Neural progenitor cell (in vitro differentiated cells): ENCODE data around the gene SIRPB1. TPM values are rescaled to one million over a fixed set of nuclear protein-coding genes. Genes with fewer than 3 reads are reported as not detected.
"Not testable (repeated sequence)": the region's sequence is repeated elsewhere in the genome, so short reads cannot be mapped to it uniquely, and the experiment has no call there.

ENCODE experiments used
- DNase-seq: peaks from one replicate; pipeline ENCODE4 v3.0.0-alpha.2; 2016; ENCODE audit warnings: low spot score
- H2AFZ ChIP-seq: fragments of 200-600 bp; sonication (generic); replicated peaks from 2 replicates; pipeline ENCODE4 v1.6.1; 2016; ENCODE audit warnings: antibody characterized with exemption
- H3F3A ChIP-seq: fragments of 200-600 bp; sonication (generic); 2 replicates; pipeline ENCODE4 v1.6.1; 2016; ENCODE audit warnings: antibody characterized with exemption, low read depth
- H3K27ac ChIP-seq: fragments of 200-600 bp; sonication (generic); 2 replicates; pipeline ENCODE4 v1.5.1; 2016; ENCODE audit warnings: mild to moderate bottlenecking
- H3K27me3 ChIP-seq: fragments of 200-600 bp; sonication (generic); 2 replicates; pipeline ENCODE4 v1.6.1; 2016; ENCODE audit warnings: mild to moderate bottlenecking, moderate library complexity
- H3K36me3 ChIP-seq: fragments of 200-600 bp; sonication (generic); 2 replicates; pipeline ENCODE4 v1.5.1; 2016
- H3K4me1 ChIP-seq: fragments of 200-600 bp; sonication (generic); 2 replicates; pipeline ENCODE4 v1.6.1; 2016; ENCODE audit warnings: mixed run types
- H3K4me2 ChIP-seq: fragments of 200-600 bp; sonication (generic); 2 replicates; pipeline ENCODE4 v1.6.1; 2016
- H3K4me3 ChIP-seq: fragments of 200-600 bp; sonication (generic); 2 replicates; pipeline ENCODE4 v1.5.1; 2016
- H3K79me2 ChIP-seq: fragments of 200-600 bp; sonication (generic); 2 replicates; pipeline ENCODE4 v1.6.1; 2016; ENCODE audit warnings: low read depth
- H3K9ac ChIP-seq: fragments of 200-600 bp; sonication (generic); 2 replicates; pipeline ENCODE4 v1.6.1; 2016
- H3K9me3 ChIP-seq: fragments of 200-600 bp; sonication (generic); 2 replicates; pipeline ENCODE4 v1.5.1; 2016; ENCODE audit warnings: low read depth
- H4K20me1 ChIP-seq: fragments of 200-600 bp; sonication (generic); 2 replicates; pipeline ENCODE4 v1.6.1; 2016; ENCODE audit warnings: low read depth
- H3K27ac Mint-ChIP-seq: 3 replicates; pipeline ENCODE4 v1.8.0; 2021; ENCODE audit warnings: mixed read lengths
- H3K27me3 Mint-ChIP-seq: 2 replicates; pipeline ENCODE4 v1.8.0; 2022; ENCODE audit warnings: low read depth, mild to moderate bottlenecking, inconsistent platforms, moderate library complexity, mixed read lengths; ENCODE audit not compliant: insufficient read depth
- H3K36me3 Mint-ChIP-seq: 3 replicates; pipeline ENCODE4 v1.8.0; 2021; ENCODE audit warnings: mixed read lengths
- H3K4me1 Mint-ChIP-seq: 3 replicates; pipeline ENCODE4 v1.8.0; 2021; ENCODE audit warnings: mixed read lengths
- H3K4me3 Mint-ChIP-seq: 3 replicates; pipeline ENCODE4 v1.8.0; 2021; ENCODE audit warnings: mild to moderate bottlenecking, moderate library complexity, mixed read lengths
- H3K9me3 Mint-ChIP-seq: 3 replicates; pipeline ENCODE4 v1.8.0; 2020; ENCODE audit warnings: mixed read lengths
- CTCF ChIP-seq: fragments of 200-600 bp; sonication (generic); IDR thresholded peaks from 2 replicates; pipeline ENCODE4 v1.5.1; 2017; ENCODE audit warnings: antibody characterized with exemption, mild to moderate bottlenecking
- EZH2 ChIP-seq: fragments of 200-600 bp; sonication (generic); IDR thresholded peaks from 2 replicates; pipeline ENCODE4 v1.6.1; 2017; ENCODE audit warnings: antibody characterized with exemption, mild to moderate bottlenecking, moderate library complexity
- EZH2phosphoT487 ChIP-seq: fragments of 200-600 bp; sonication (generic); IDR thresholded peaks from 2 replicates; pipeline ENCODE4 v1.6.1; 2017; ENCODE audit warnings: antibody characterized with exemption
- total RNA-seq: library from RNA; depleted of rRNA; stranded (reverse); fragments of >200 nt; gene quantifications from 2 replicates; pipeline ENCODE4 v1.2.3, GENCODE V29; 2015; ENCODE audit warnings: low replicate concordance

The SIRPB1 gene
- total RNA-seq, 1 donor from 2014 or later, result not detected

- no peak overlapping the region for H3K9ac ChIP-seq
- peaks cover 6% of the 10 kb centered on the region for H3K9me3 Mint-ChIP-seq
- H3K4me1 ChIP-seq, result no peaks in the 10 kb centered on the region
- no peak overlapping the region for H3K4me3 ChIP-seq
- H3K4me3 Mint-ChIP-seq, result no peak overlapping the region
- H3K27me3 ChIP-seq, result peaks cover 5% of the 10 kb centered on the region
- H2AFZ ChIP-seq, result no peak overlapping the region
- TF ChIP-seq EZH2, result no peak
- TF ChIP-seq CTCF, result no peak
- no peak for TF ChIP-seq EZH2phosphoT487
- no peaks in the 10 kb centered on the region for H3K9me3 ChIP-seq
- no peak overlapping the region for H3K27ac Mint-ChIP-seq
- no peak for DNase-seq
- no peak overlapping the region for H3K4me2 ChIP-seq
- no peaks in the 10 kb centered on the region for H3F3A ChIP-seq
- H3K79me2 ChIP-seq, result no peaks in the 10 kb centered on the region
- H3K36me3 Mint-ChIP-seq, result no peaks in the 10 kb centered on the region
- no peaks in the 10 kb centered on the region for H3K36me3 ChIP-seq
- no peak overlapping the region for H3K27ac ChIP-seq
- H3K4me1 Mint-ChIP-seq, result peaks cover 3% of the 10 kb centered on the region
- H3K27me3 Mint-ChIP-seq, result peaks cover 3% of the 10 kb centered on the region
- no peaks in the 10 kb centered on the region for H4K20me1 ChIP-seq
Measured at GRCh38 chr20:1618479-1618878, 1.3 kb downstream of the SIRPB1 start.

GRCh38 chr20:1616858-1617434, 2.9 kb downstream of the SIRPB1 start:
- peaks cover 5% of the 10 kb centered on the region for H3K27me3 ChIP-seq
- H3K36me3 ChIP-seq, result no peaks in the 10 kb centered on the region
- no peaks in the 10 kb centered on the region for H3K27me3 Mint-ChIP-seq

GRCh38 chr20:1610404-1610803, 9.4 kb downstream of the SIRPB1 start:
- H3K4me2 ChIP-seq, H3K36me3 Mint-ChIP-seq, H3K4me3 Mint-ChIP-seq, H3K27ac Mint-ChIP-seq, H2AFZ ChIP-seq, H3K9me3 ChIP-seq, H3K4me3 ChIP-seq, H3K27ac ChIP-seq, H3K4me1 ChIP-seq, H3K36me3 ChIP-seq, H4K20me1 ChIP-seq, H3K9ac ChIP-seq, DNase-seq, H3K9me3 Mint-ChIP-seq, H3K27me3 ChIP-seq, H3K79me2 ChIP-seq, H3F3A ChIP-seq, H3K4me1 Mint-ChIP-seq, H3K27me3 Mint-ChIP-seq: not testable (repeated sequence)

More at GRCh38 chr20:1616858-1617434, 2.9 kb downstream of the SIRPB1 start:
- Histone ChIP-seq H4K20me1 (no peaks in the 10 kb centered on the region), H3F3A (no peaks in the 10 kb centered on the region), H3K27ac (no peak overlapping the region), H3K4me3 (no peak overlapping the region), H3K4me2 (no peak overlapping the region), H3K9me3 (no peaks in the 10 kb centered on the region), H2AFZ (no peak overlapping the region), H3K79me2 (no peaks in the 10 kb centered on the region), H3K9ac (no peak overlapping the region), H3K4me1 (no peaks in the 10 kb centered on the region)
- TF ChIP-seq EZH2phosphoT487, result no peak
- TF ChIP-seq CTCF, result no peak
- TF ChIP-seq EZH2, result no peak
- H3K4me1 Mint-ChIP-seq, result peaks cover 3% of the 10 kb centered on the region
- H3K4me3 Mint-ChIP-seq, result no peak overlapping the region
- H3K36me3 Mint-ChIP-seq, result no peaks in the 10 kb centered on the region
- DNase-seq, result no peak
- no peak overlapping the region for H3K27ac Mint-ChIP-seq
- H3K9me3 Mint-ChIP-seq, result peaks cover 6% of the 10 kb centered on the region

- H3K9ac ChIP-seq, H3K27ac ChIP-seq, H3K4me3 ChIP-seq, H3K4me1 Mint-ChIP-seq, H3K36me3 Mint-ChIP-seq, H3K9me3 ChIP-seq, H3K27ac Mint-ChIP-seq, H4K20me1 ChIP-seq, H3F3A ChIP-seq, H3K36me3 ChIP-seq, H3K27me3 Mint-ChIP-seq, H3K9me3 Mint-ChIP-seq, H3K27me3 ChIP-seq, H3K79me2 ChIP-seq, H3K4me3 Mint-ChIP-seq, DNase-seq, H2AFZ ChIP-seq, H3K4me2 ChIP-seq, H3K4me1 ChIP-seq: not testable (repeated sequence)
Measured at GRCh38 chr20:1608678-1609347, 11.0 kb downstream of the SIRPB1 start.
